ENCODE data around the gene LUZP2. TPM values are rescaled to one million over a fixed set of nuclear protein-coding genes. Genes with fewer than 3 reads are reported as not detected.

Gene LUZP2
- total RNA-seq, 1 experiment from 2014 or later = not detected

DNA sequence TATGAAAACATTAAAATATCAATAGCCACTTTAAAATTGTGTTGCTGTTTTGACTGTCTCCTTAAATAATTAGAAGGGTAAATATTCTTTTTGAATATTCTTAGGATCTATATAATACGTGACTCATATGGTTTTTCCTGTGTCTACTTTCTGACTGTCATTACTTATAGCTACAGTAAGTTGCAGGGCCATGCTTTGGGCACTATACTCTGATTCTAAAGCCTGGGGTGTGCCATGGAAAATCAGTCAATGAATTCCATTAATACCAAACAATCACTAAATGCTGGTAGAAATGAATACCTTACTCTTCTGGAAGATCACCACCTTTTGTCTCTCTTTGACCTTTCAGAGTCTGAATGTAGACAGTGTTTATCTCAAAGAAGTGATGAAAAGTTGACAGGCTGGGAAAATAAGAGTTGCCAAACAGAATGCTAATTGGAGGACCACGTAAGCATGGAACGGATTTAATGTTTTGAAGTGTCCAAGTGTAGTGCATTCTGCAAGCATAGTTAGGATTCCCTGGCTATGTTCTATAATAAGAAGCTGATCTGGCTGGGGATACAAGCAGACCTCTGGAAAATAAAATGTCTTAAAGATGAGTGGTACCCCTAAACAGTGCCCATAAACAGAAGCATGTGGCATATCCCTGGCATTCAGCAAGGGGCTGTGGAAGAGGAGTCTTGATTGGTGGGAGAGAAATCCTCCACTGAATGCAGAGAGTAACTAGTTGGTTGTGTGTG lies 16.8 kb downstream of the LUZP2 start:
- H3K9me3 ChIP-seq = no peaks in the 10 kb centered on the region
- ChIA-PET POLR2A (no interaction called here), CTCF (no interaction called here)
- DNase-seq = no peak
- H3K4me3 ChIP-seq (ENCODE audit: low read depth, low read length) = no peak overlapping the region
- Mint-ChIP-seq H3K27ac (ENCODE audit: unreplicated experiment) (no peak overlapping the region), H3K4me1 (ENCODE audit: low read depth, unreplicated experiment) (no peaks in the 10 kb centered on the region), H3K27me3 (ENCODE audit: insufficient read depth, unreplicated experiment) (no peaks in the 10 kb centered on the region), H3K4me3 (ENCODE audit: unreplicated experiment) (no peak overlapping the region), H3K9me3 (ENCODE audit: unreplicated experiment) (no peaks in the 10 kb centered on the region), H3K36me3 (ENCODE audit: insufficient read depth, unreplicated experiment) (no peaks in the 10 kb centered on the region)
- no peaks in the 10 kb centered on the region for H3K36me3 ChIP-seq (ENCODE audit: control insufficient read depth, insufficient read depth, low read length)
- TF ChIP-seq, protein P1, sequence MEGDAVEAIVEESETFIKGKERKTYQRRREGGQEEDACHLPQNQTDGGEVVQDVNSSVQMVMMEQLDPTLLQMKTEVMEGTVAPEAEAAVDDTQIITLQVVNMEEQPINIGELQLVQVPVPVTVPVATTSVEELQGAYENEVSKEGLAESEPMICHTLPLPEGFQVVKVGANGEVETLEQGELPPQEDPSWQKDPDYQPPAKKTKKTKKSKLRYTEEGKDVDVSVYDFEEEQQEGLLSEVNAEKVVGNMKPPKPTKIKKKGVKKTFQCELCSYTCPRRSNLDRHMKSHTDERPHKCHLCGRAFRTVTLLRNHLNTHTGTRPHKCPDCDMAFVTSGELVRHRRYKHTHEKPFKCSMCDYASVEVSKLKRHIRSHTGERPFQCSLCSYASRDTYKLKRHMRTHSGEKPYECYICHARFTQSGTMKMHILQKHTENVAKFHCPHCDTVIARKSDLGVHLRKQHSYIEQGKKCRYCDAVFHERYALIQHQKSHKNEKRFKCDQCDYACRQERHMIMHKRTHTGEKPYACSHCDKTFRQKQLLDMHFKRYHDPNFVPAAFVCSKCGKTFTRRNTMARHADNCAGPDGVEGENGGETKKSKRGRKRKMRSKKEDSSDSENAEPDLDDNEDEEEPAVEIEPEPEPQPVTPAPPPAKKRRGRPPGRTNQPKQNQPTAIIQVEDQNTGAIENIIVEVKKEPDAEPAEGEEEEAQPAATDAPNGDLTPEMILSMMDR (IDR thresholded peaks at IDR 0.05; ENCODE audit: insufficient read depth in 1 of 2, low read depth in 1 of 2, low read length in 1 of 2, severe bottlenecking in 1 of 2, unreplicated experiment in 1 of 2) = no peak
- intact Hi-C loops (cut with micrococcal nuclease; ENCODE audit: unreplicated experiment) = no loop called here
- H3K27me3 ChIP-seq (replicated peaks; ENCODE audit: control insufficient read depth, insufficient read depth, low read length) = no peaks in the 10 kb centered on the region
- BruUV-seq (replicated peaks) = no TSS peak
- H3K4me1 ChIP-seq = no peaks in the 10 kb centered on the region

DNA sequence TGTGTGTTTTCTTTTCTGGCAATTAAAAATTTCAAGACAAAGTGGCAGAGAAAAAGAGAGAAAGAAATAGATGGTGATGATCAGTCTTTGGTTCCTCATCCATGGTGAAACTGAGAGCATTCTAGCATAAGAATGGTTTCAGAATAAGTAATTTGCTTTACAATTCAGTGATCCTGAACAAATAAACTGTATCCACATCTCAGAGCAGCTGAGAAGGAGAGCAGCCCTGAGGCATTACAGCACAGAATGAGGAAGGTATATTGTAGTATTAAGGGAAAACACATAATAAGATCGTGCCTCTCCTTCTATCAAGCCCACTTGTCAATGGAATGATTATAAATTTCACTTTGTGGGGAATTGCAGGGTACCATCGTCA lies 17.4 kb downstream of the LUZP2 start:
- POLR2A ChIA-PET = no interaction called here

DNA sequence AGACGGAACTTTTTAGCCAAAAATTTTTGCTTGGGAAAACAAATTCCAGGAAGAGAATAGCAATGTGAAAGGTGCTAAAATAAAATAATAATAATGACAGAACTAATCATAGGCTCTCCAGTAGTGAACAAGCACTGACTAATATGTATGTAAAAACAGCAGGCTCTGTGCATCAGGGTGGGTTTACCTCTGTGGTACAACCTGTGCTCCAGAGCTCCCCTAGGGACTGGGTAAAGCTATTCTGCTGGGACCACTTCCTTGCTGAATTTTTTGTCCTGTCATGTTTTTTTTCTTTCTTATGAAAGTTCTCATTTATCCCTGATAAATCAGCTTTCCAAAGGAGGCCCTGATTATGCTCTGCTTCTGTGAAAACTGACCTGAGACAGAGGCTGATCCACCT lies 18.8 kb downstream of the LUZP2 start:
- Histone ChIP-seq H3K4me1 (no peaks in the 10 kb centered on the region), H3K4me3 (ENCODE audit: low read depth, low read length) (no peak overlapping the region), H3K36me3 (ENCODE audit: control insufficient read depth, insufficient read depth, low read length) (no peaks in the 10 kb centered on the region), H3K27me3 (replicated peaks; ENCODE audit: control insufficient read depth, insufficient read depth, low read length) (no peaks in the 10 kb centered on the region), H3K9me3 (no peaks in the 10 kb centered on the region)
- Mint-ChIP-seq H3K9me3 (ENCODE audit: unreplicated experiment) (no peaks in the 10 kb centered on the region), H3K4me1 (ENCODE audit: low read depth, unreplicated experiment) (no peaks in the 10 kb centered on the region), H3K27ac (ENCODE audit: unreplicated experiment) (no peak overlapping the region), H3K4me3 (ENCODE audit: unreplicated experiment) (no peak overlapping the region), H3K27me3 (ENCODE audit: insufficient read depth, unreplicated experiment) (no peaks in the 10 kb centered on the region), H3K36me3 (ENCODE audit: insufficient read depth, unreplicated experiment) (no peaks in the 10 kb centered on the region)
- no peak for DNase-seq
- CTCF ChIA-PET = no interaction called here
- intact Hi-C loops (cut with micrococcal nuclease; ENCODE audit: unreplicated experiment) = no loop called here
- no TSS peak for BruUV-seq (replicated peaks)
- TF ChIP-seq, protein P1 (IDR thresholded peaks at IDR 0.05; ENCODE audit: insufficient read depth in 1 of 2, low read depth in 1 of 2, low read length in 1 of 2, severe bottlenecking in 1 of 2, unreplicated experiment in 1 of 2) = no peak
- POLR2A ChIA-PET = no interaction called here

More for the DNA sequence above, 17.4 kb downstream of the LUZP2 start:
- CTCF ChIA-PET = no interaction called here
- Mint-ChIP-seq H3K9me3 (ENCODE audit: unreplicated experiment) (no peaks in the 10 kb centered on the region), H3K4me3 (ENCODE audit: unreplicated experiment) (no peak overlapping the region), H3K27me3 (ENCODE audit: insufficient read depth, unreplicated experiment) (no peaks in the 10 kb centered on the region), H3K27ac (ENCODE audit: unreplicated experiment) (no peak overlapping the region), H3K4me1 (ENCODE audit: low read depth, unreplicated experiment) (no peaks in the 10 kb centered on the region), H3K36me3 (ENCODE audit: insufficient read depth, unreplicated experiment) (no peaks in the 10 kb centered on the region)
- TF ChIP-seq, protein P1 (IDR thresholded peaks at IDR 0.05; ENCODE audit: insufficient read depth in 1 of 2, low read depth in 1 of 2, low read length in 1 of 2, severe bottlenecking in 1 of 2, unreplicated experiment in 1 of 2) = no peak
- Histone ChIP-seq H3K27me3 (replicated peaks; ENCODE audit: control insufficient read depth, insufficient read depth, low read length) (no peaks in the 10 kb centered on the region), H3K9me3 (no peaks in the 10 kb centered on the region), H3K4me3 (ENCODE audit: low read depth, low read length) (no peak overlapping the region), H3K36me3 (ENCODE audit: control insufficient read depth, insufficient read depth, low read length) (no peaks in the 10 kb centered on the region), H3K4me1 (no peaks in the 10 kb centered on the region)
- no TSS peak for BruUV-seq (replicated peaks)
- intact Hi-C loops (cut with micrococcal nuclease; ENCODE audit: unreplicated experiment) = no loop called here
- DNase-seq = no peak

Data from Caco-2 (cell line).